ENCODE measurements around the gene SPAG16. TPM values are rescaled to one million over a fixed set of nuclear protein-coding genes. Genes with fewer than 3 reads are reported as not detected.

SPAG16 gene
- total RNA-seq, 1 experiment from 2014 or later: 0.30 TPM

- ChIA-PET CTCF (no interaction called here), RAD21 (ENCODE audit: low non-redundant PET in 1 of 2, low total read pairs in 2 of 2, uncharacterized antibody in 2 of 2, unreplicated experiment in 2 of 2) (no interaction called here), POLR2A (no interaction called here)
- ATAC-seq (no peak), DNase-seq (ENCODE audit: low read depth, low spot score) (no peak)
- H2AFZ ChIP-seq (ENCODE audit: low read depth, low read length, poor library complexity, severe bottlenecking): no peak overlapping the region
- no peak overlapping the region for H3K27ac ChIP-seq (ENCODE audit: low read depth, low read length)
- TF ChIP-seq POLR2A (IDR thresholded peaks at IDR 0.05; ENCODE audit: borderline replicate concordance, extremely low read depth, insufficient read depth, insufficient read length): no peak
- no peak for TF ChIP-seq MAX (IDR thresholded peaks at IDR 0.05)
- no peak for TF ChIP-seq ZBTB33 (IDR thresholded peaks at IDR 0.05; ENCODE audit: extremely low read depth, insufficient replicate concordance, low read length)
- no peak for TF ChIP-seq EZH2 (IDR thresholded peaks at IDR 0.05)
- TF ChIP-seq EGR1 (IDR thresholded peaks at IDR 0.05; ENCODE audit: low read depth): no peak
- no peak for TF ChIP-seq RAD21 (IDR thresholded peaks at IDR 0.05; ENCODE audit: low read depth)
- no peak for TF ChIP-seq SIN3A (IDR thresholded peaks at IDR 0.05; ENCODE audit: low read depth)
- TF ChIP-seq YY1 (IDR thresholded peaks at IDR 0.05; ENCODE audit: extremely low read depth, insufficient replicate concordance, low read depth, low read length): no peak
- TF ChIP-seq, protein P1, sequence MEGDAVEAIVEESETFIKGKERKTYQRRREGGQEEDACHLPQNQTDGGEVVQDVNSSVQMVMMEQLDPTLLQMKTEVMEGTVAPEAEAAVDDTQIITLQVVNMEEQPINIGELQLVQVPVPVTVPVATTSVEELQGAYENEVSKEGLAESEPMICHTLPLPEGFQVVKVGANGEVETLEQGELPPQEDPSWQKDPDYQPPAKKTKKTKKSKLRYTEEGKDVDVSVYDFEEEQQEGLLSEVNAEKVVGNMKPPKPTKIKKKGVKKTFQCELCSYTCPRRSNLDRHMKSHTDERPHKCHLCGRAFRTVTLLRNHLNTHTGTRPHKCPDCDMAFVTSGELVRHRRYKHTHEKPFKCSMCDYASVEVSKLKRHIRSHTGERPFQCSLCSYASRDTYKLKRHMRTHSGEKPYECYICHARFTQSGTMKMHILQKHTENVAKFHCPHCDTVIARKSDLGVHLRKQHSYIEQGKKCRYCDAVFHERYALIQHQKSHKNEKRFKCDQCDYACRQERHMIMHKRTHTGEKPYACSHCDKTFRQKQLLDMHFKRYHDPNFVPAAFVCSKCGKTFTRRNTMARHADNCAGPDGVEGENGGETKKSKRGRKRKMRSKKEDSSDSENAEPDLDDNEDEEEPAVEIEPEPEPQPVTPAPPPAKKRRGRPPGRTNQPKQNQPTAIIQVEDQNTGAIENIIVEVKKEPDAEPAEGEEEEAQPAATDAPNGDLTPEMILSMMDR (IDR thresholded peaks at IDR 0.05 in 2 of 3, conservative IDR thresholded peaks at IDR 0.05 in 1 of 3; ENCODE audit: borderline replicate concordance in 1 of 3, insufficient read depth in 1 of 3, low read depth in 2 of 3, low read length in 2 of 3): no peak
- TF ChIP-seq SP1 (IDR thresholded peaks at IDR 0.05; ENCODE audit: low read depth): no peak
- no peak for TF ChIP-seq SRF (IDR thresholded peaks at IDR 0.05; ENCODE audit: low read depth)
- no peaks in the 10 kb centered on the region for H3K4me1 ChIP-seq (ENCODE audit: control insufficient read depth in 1 of 2, insufficient read depth in 2 of 2, low read length in 2 of 2)
- no peaks in the 10 kb centered on the region for H4K20me1 ChIP-seq (ENCODE audit: insufficient read depth)
- no peak overlapping the region for H3K4me2 ChIP-seq (ENCODE audit: low read length)
- no peaks in the 10 kb centered on the region for H3K36me3 ChIP-seq (ENCODE audit: control insufficient read depth in 1 of 2, insufficient read depth in 2 of 2, low read length in 2 of 2)
- H3K9ac ChIP-seq (ENCODE audit: low read length): no peak overlapping the region
- no TSS peak for BruUV-seq (replicated peaks)
- no peaks in the 10 kb centered on the region for H3K9me2 ChIP-seq (ENCODE audit: insufficient read depth)
- intact Hi-C loops (cut with micrococcal nuclease): no loop called here
- H3K79me2 ChIP-seq (ENCODE audit: insufficient read depth, low read length): no peaks in the 10 kb centered on the region
- no peaks in the 10 kb centered on the region for H3K9me3 ChIP-seq (ENCODE audit: control insufficient read depth in 1 of 2, insufficient read depth in 1 of 2, low read depth in 1 of 2, low read length in 2 of 2)
- H3K27me3 ChIP-seq (ENCODE audit: insufficient read depth, low read length): no peaks in the 10 kb centered on the region
- H3K4me3 ChIP-seq (replicated peaks in 1 of 2; ENCODE audit: low read depth in 1 of 2, low read length in 2 of 2): no peak overlapping the region
Measured at GRCh38 chr2:213537579-213537978, 253.3 kb downstream of the SPAG16 start.
